CD14-positive monocyte (primary cell): ENCODE results near the gene SLC25A26. TPM values are rescaled to one million over a fixed set of nuclear protein-coding genes. Genes with fewer than 3 reads are reported as not detected.

Experiments
- DNase-seq, 3 donors: peaks; one replicate each; pipeline ENCODE4 v3.0.0-alpha.2; 2011 to 2022
- H2AFZ ChIP-seq: 2 replicates; pipeline ENCODE4 v1.6.0; 2012; ENCODE audit warnings: mild to moderate bottlenecking, low read depth, low read length, inconsistent platforms; ENCODE audit not compliant: insufficient read depth, poor library complexity, severe bottlenecking
- H3K27ac ChIP-seq, 2 donors: 1 replicate in 1 of 2; 2 replicates in 1 of 2; pipeline ENCODE4 v1.5.1; 2012 to 2013; ENCODE audit warnings: low read length in 2 of 2, control low read depth in 1 of 2, inconsistent platforms in 1 of 2, low read depth in 1 of 2, mild to moderate bottlenecking in 1 of 2
- H3K27me3 ChIP-seq, 2 donors: one replicate each; pipeline versions ENCODE4 v1.6.0 to v1.6.1; 2011 to 2013; ENCODE audit warnings: low read length in 2 of 2; ENCODE audit not compliant: control insufficient read depth in 2 of 2, insufficient read depth in 2 of 2
- H3K36me3 ChIP-seq, 2 donors: replicated peaks in 1 of 2; 1 replicate in 1 of 2; 2 replicates in 1 of 2; pipeline versions ENCODE4 v1.5.1 to v1.6.1; 2012 to 2013; ENCODE audit warnings: low read length in 2 of 2, control low read depth in 1 of 2, inconsistent platforms in 1 of 2, mild to moderate bottlenecking in 1 of 2; ENCODE audit not compliant: insufficient read depth in 2 of 2, control insufficient read depth in 1 of 2
- H3K4me1 ChIP-seq, 2 donors: 1 replicate in 1 of 2; 2 replicates in 1 of 2; pipeline versions ENCODE4 v1.5.1 to v1.6.1; 2012 to 2013; ENCODE audit warnings: low read length in 2 of 2, control low read depth in 1 of 2, inconsistent platforms in 1 of 2, mild to moderate bottlenecking in 1 of 2, moderate library complexity in 1 of 2; ENCODE audit not compliant: insufficient read depth in 2 of 2, control insufficient read depth in 1 of 2
- H3K4me2 ChIP-seq: replicated peaks from 2 replicates; pipeline ENCODE3; 2012; ENCODE audit warnings: low read length, moderate library complexity, mild to moderate bottlenecking; ENCODE audit not compliant: poor library complexity, severe bottlenecking; ENCODE audit errors: extremely low read depth
- H3K4me3 ChIP-seq, 3 experiments: fragments of 200-600 bp in 1 of 3; sonication (generic) in 1 of 3; replicated peaks in 1 of 3; 1 replicate in 2 of 3; 2 replicates in 1 of 3; pipeline ENCODE4 v1.5.1; 2011 to 2013; ENCODE audit warnings: low read length in 3 of 3, mild to moderate bottlenecking in 3 of 3, control low read depth in 2 of 3, low read depth in 2 of 3, inconsistent platforms in 1 of 3, moderate library complexity in 1 of 3
- H3K79me2 ChIP-seq: 2 replicates; pipeline ENCODE4 v1.6.0; 2012; ENCODE audit warnings: mild to moderate bottlenecking, control low read depth, inconsistent platforms, low read length, moderate library complexity; ENCODE audit not compliant: insufficient read depth
- H3K9ac ChIP-seq: 2 replicates; pipeline ENCODE4 v1.6.0; 2017; ENCODE audit warnings: low read length, mild to moderate bottlenecking; ENCODE audit not compliant: insufficient read depth, poor library complexity, severe bottlenecking
- H3K9me3 ChIP-seq, 2 donors: replicated peaks in 1 of 2; 1 replicate in 1 of 2; 2 replicates in 1 of 2; pipeline versions ENCODE4 v1.5.1 to v1.6.1; 2012 to 2013; ENCODE audit warnings: low read length in 2 of 2, control low read depth in 1 of 2; ENCODE audit not compliant: control insufficient read depth in 1 of 2, insufficient read depth in 1 of 2
- H4K20me1 ChIP-seq: 2 replicates; pipeline ENCODE4 v1.6.0; 2012; ENCODE audit warnings: mild to moderate bottlenecking, low read length, control low read depth, moderate library complexity; ENCODE audit not compliant: insufficient read depth
- H3K27ac Mint-ChIP-seq, 7 donors: one replicate each; pipeline ENCODE4 v1.8.0; 2020; ENCODE audit warnings: mild to moderate bottlenecking in 7 of 7, mixed read lengths in 7 of 7, moderate library complexity in 6 of 7, inconsistent platforms in 2 of 7
- H3K27me3 Mint-ChIP-seq, 3 donors: one replicate each; pipeline ENCODE4 v1.8.0; 2021 to 2022; ENCODE audit warnings: low read depth in 3 of 3, mild to moderate bottlenecking in 3 of 3, mixed read lengths in 3 of 3, moderate library complexity in 3 of 3, inconsistent platforms in 1 of 3
- H3K36me3 Mint-ChIP-seq, 2 donors: one replicate each; pipeline ENCODE4 v1.8.0; 2020; ENCODE audit warnings: mixed read lengths in 2 of 2, inconsistent platforms in 1 of 2, mild to moderate bottlenecking in 1 of 2
- H3K4me1 Mint-ChIP-seq: one replicate; pipeline ENCODE4 v1.8.0; 2020; ENCODE audit warnings: mild to moderate bottlenecking, mixed read lengths
- H3K4me3 Mint-ChIP-seq, 2 donors: one replicate each; pipeline ENCODE4 v1.8.0; 2020; ENCODE audit warnings: mild to moderate bottlenecking in 2 of 2, mixed read lengths in 2 of 2, moderate library complexity in 1 of 2
- H3K9me3 Mint-ChIP-seq, 7 donors: one replicate each; pipeline ENCODE4 v1.8.0; 2020 to 2022; ENCODE audit warnings: mixed read lengths in 7 of 7, mild to moderate bottlenecking in 6 of 7, moderate library complexity in 6 of 7, inconsistent platforms in 2 of 7
- CTCF ChIP-seq: fragments of 200-600 bp; IDR thresholded peaks from one replicate; pipeline ENCODE4 v1.8.0; 2022; ENCODE audit warnings: antibody characterized with exemption, mild to moderate bottlenecking
- WGBS: methylation state at CpG from one replicate; pipeline ENCODE4 v1.1.5; 2013; ENCODE audit warnings: missing lambda C conversion rate; ENCODE audit not compliant: insufficient coverage; 5-methylcytosine and 5-hydroxymethylcytosine counted together
- intact Hi-C, 2 donors: fragments of 100-400 bp; cut with micrococcal nuclease; formaldehyde crosslinking; loops; one replicate each; pipeline versions ENCODE4 v1.15.0 to v1.15.1; 2023
- polyA plus RNA-seq, 3 donors: library from polyadenylated mRNA; depleted of rRNA in 1 of 3; unstranded in 2 of 3; stranded (reverse) in 1 of 3; fragments of 300-500 nt in 2 of 3; fragments of >200 nt in 1 of 3; fragmentation: Illumina TruSeq in 2 of 3; gene quantifications; 1 replicate in 2 of 3; 2 replicates in 1 of 3; pipeline ENCODE4 v1.2.3, GENCODE V29; 2012 to 2021

SLC25A26 gene
- polyA plus RNA-seq, 3 donors: 11.6 to 23.0 (median 14.4) TPM

- Histone ChIP-seq H3K4me2 (no peak overlapping the region), H3K27ac (no peak overlapping the region), H2AFZ (no peak overlapping the region), H3K9me3 (no peaks in the 10 kb centered on the region), H3K4me1 (no peaks in the 10 kb centered on the region), H3K9ac (no peak overlapping the region), H3K27me3 (no peaks in the 10 kb centered on the region), H3K79me2 (no peaks in the 10 kb centered on the region), H4K20me1 (no peaks in the 10 kb centered on the region), H3K4me3 (no peak overlapping the region), H3K36me3 (no peaks in the 10 kb centered on the region)
- H3K4me3 Mint-ChIP-seq: no peak overlapping the region
- H3K27me3 Mint-ChIP-seq: peaks cover 0 to 2% (median 0%) of the 10 kb centered on the region in 3 donors
- peaks cover 2 to 3% of the 10 kb centered on the region in 2 donors for H3K36me3 Mint-ChIP-seq
- H3K27ac Mint-ChIP-seq: no peak overlapping the region
- intact Hi-C loops: no loop called here
- WGBS: 100% methylated on average over 3 of the region's 5 CpGs
- no peak for TF ChIP-seq CTCF
- DNase-seq: no peak
- H3K9me3 Mint-ChIP-seq: no peaks in the 10 kb centered on the region
- H3K4me1 Mint-ChIP-seq: no peaks in the 10 kb centered on the region
Observed at GRCh38 chr3:66361356-66361755, 140.6 kb downstream of the SLC25A26 start.

DNA sequence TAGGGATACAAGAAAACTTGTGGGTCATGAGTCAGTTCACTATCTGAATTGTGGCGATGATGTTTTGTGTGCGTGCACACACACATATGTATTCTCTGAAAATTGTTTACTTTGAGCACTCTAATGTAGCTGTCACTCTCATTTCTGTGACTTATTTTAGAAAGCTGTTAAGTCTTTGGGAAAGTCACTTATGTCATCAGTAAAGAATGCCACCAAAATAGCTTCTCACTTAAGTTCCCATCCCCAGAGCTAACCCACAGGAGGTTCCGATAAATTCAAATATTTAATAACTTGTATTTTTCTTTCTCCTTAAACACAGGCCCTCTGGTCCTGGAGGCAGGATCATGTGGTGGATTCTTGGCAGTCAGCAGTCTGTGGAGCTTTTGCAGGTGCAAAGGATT is 141.7 kb downstream of the SLC25A26 start:
- no peaks in the 10 kb centered on the region for H3K27me3 ChIP-seq
- no peak overlapping the region for H3K4me2 ChIP-seq
- no peak for TF ChIP-seq CTCF
- H4K20me1 ChIP-seq: no peaks in the 10 kb centered on the region
- H3K4me3 Mint-ChIP-seq: no peak overlapping the region
- H3K9me3 Mint-ChIP-seq: no peaks in the 10 kb centered on the region
- H3K36me3 Mint-ChIP-seq: peaks cover 2 to 3% of the 10 kb centered on the region in 2 donors
- no peak overlapping the region for H3K27ac Mint-ChIP-seq
- intact Hi-C loops: no loop called here
- no peak for DNase-seq
- H3K4me3 ChIP-seq: no peak overlapping the region
- H3K4me1 ChIP-seq: no peaks in the 10 kb centered on the region
- no peaks in the 10 kb centered on the region for H3K36me3 ChIP-seq
- H3K27ac ChIP-seq: no peak overlapping the region
- no peak overlapping the region for H3K9ac ChIP-seq
- H3K4me1 Mint-ChIP-seq: no peaks in the 10 kb centered on the region
- peaks cover 0 to 2% (median 0%) of the 10 kb centered on the region in 3 donors for H3K27me3 Mint-ChIP-seq
- no CpG with 5 or more reads among the region's 3 CpGs for WGBS
- H3K9me3 ChIP-seq: no peaks in the 10 kb centered on the region
- no peak overlapping the region for H2AFZ ChIP-seq
- H3K79me2 ChIP-seq: no peaks in the 10 kb centered on the region
